ENCODE data around the gene PCED1A.

The PCED1A gene

DNA sequence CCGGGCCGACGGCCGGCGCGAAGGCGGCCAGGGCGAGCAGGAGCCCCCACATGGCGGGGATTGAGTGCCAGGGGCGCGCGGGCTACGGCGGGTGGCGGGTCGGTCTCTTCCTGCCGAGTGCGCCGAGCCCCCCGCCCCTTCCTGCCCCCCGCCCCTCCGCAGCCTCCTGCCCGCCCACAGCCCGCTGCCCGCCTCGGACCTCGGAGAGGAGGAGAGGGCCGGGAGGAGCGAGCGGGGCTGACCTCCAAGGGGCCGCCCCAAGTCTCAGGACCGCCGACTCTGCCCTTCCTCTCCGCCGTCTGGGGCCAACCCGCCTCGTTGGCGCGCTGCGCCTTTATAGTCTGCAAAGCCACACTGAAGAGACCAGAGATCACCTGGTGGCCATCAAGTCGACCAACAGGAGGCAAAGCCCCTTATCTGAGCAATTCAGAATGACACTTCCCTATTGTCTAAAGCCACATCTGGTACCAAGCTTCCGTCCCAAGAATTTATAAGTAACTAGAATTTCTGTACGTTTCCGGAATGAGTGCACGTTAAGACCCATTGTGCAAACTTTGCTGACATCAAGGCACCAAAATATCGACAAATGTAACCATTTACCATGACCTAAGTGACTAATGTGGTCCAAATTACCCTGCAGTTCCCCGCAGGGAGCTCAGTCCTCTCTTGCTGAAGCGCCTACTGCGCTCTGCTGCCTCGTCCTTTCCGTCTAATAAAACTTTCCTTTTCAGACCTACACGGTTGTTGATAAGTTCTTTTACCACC, 39.8 kb downstream of the PCED1A start, which contains the start of gene CPXM1:
Gene CPXM1, minus strand, starts transcription at position 107 of the 765 bp plus-strand sequence. Its CDS starts 55 bp downstream, at position 52.
- FAIRE-seq (peak; percentile 35), DNase-seq (ENCODE audit: insufficient read length, low spot score) (no peak)
- peak; percentile 46; the same call in 1 of the 2 replicates for TF ChIP-seq SPI1 (IDR thresholded peaks at IDR 0.05; ENCODE audit: low read depth, low read length)
- no peak for TF ChIP-seq POLR2A (IDR thresholded peaks at IDR 0.05; ENCODE audit: low read depth, low read length)

DNA sequence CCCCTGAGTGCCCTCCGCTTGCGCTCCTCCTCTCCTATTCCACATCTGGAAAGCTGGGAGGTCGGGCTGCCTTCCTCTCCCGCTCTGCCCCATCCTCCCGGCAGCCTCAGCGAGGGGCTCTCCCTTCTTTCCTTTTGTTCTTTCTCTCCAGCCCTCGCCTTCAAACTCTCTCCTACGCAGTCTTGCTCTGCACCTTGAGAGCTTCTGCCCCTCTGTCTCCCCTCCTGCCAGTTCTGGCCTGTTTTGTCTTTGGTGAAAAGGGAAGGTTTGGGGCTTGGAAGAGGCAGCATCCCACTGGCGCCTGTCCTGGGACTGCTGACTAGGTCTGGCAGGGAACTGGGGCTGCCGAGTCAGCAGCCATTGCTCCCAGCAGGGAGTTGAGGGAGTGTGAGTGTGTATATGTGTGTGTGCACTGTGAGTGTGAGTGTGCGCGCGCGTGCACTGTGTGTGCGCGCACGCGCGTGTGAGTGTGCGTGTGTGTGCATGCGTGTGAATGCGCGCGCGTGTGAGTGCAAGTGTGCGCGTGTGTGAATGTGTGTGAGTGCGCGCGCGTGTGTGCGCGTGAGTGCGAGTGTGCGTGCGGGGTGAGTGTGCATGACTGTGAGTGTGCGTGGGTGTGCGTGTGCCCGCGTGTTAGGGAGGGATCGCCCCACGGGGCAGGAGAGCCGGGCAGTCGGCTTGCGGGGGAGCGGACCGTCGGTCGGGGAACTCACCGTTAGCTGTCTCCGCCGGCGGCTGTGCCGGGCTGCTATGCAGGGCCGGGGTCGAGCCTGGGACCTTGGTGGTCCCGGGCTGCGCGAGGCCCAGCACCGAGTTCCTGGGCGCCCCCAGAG, 40.6 kb downstream of the PCED1A start:
- no peak for TF ChIP-seq POLR2AphosphoS5 (IDR thresholded peaks at IDR 0.05; ENCODE audit: low read depth, low read length)
- no peak for TF ChIP-seq TAF1 (IDR thresholded peaks at IDR 0.05; ENCODE audit: low read depth, low read length)
- TF ChIP-seq POU2F2 (IDR thresholded peaks at IDR 0.05; ENCODE audit: low read depth, low read length), result no peak
- TF ChIP-seq POLR2A (IDR thresholded peaks at IDR 0.05; ENCODE audit: low read depth, low read length), result no peak
- no peak for TF ChIP-seq SPI1 (IDR thresholded peaks at IDR 0.05; ENCODE audit: low read depth, low read length)
- no peak for TF ChIP-seq PAX5 (IDR thresholded peaks at IDR 0.05; ENCODE audit: insufficient read depth, low read length, severe bottlenecking)
- FAIRE-seq, result peak; percentile 98
- DNase-seq (ENCODE audit: insufficient read length, low spot score), result no peak

DNA sequence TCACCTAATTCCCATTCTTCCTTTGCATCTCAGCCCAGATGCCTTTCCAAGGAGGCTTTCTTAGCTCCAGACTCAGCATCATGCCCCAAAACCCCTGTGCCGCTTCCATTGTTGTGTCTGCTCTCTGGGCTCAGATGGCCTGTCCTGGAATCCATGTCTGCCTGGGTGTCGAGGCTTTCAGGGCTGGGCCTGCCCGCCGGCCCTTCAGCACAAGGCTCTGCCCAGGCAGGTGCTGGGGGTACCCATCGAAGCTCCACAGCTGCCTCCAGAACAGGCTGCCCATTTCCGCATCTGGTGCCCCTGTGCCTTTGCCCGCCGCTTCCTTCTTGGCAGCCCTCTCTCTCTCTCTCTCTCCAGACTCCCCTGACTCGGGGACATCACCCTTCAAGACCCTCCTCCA, 41.2 kb downstream of the PCED1A start:
- peak; percentile 26 for FAIRE-seq
- no peak for TF ChIP-seq TAF1 (IDR thresholded peaks at IDR 0.05; ENCODE audit: low read depth, low read length)
- no peak for TF ChIP-seq PAX5 (IDR thresholded peaks at IDR 0.05; ENCODE audit: insufficient read depth, low read length, severe bottlenecking)
- TF ChIP-seq POLR2AphosphoS5 (IDR thresholded peaks at IDR 0.05; ENCODE audit: low read depth, low read length), result no peak
- TF ChIP-seq SPI1 (IDR thresholded peaks at IDR 0.05; ENCODE audit: low read depth, low read length), result no peak
- DNase-seq (ENCODE audit: insufficient read length, low spot score), result no peak

DNA sequence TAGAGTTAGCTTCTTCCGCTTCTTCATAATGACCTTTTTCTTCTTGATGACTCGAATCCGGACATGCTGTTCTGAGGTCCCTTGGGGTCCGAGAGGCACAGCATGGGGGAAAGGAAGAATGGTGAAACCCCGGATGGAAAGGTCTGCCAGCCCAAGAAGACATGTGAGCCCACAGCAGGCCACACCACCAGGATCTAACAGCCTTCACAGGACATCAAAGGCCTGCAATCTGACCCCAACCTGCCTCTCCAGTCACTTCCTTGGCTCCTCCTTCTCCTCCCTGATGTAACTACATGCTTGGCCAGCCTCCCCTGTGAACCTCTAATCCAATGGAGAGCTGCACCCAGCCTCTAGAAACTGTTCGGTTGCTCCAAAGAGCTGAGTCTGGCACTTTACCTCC, 41.6 kb downstream of the PCED1A start:
- DNase-seq (ENCODE audit: insufficient read length, low spot score) (no peak), FAIRE-seq (no peak)
- no peak for TF ChIP-seq TAF1 (IDR thresholded peaks at IDR 0.05; ENCODE audit: low read depth, low read length)
- TF ChIP-seq POLR2AphosphoS5 (IDR thresholded peaks at IDR 0.05; ENCODE audit: low read depth, low read length), result no peak
- no peak for TF ChIP-seq SPI1 (IDR thresholded peaks at IDR 0.05; ENCODE audit: low read depth, low read length)
- no peak for TF ChIP-seq POLR2A (IDR thresholded peaks at IDR 0.05; ENCODE audit: low read depth, low read length)
- no peak for TF ChIP-seq PAX5 (IDR thresholded peaks at IDR 0.05; ENCODE audit: insufficient read depth, low read length, severe bottlenecking)
- TF ChIP-seq POU2F2 (IDR thresholded peaks at IDR 0.05; ENCODE audit: low read depth, low read length), result no peak

DNA sequence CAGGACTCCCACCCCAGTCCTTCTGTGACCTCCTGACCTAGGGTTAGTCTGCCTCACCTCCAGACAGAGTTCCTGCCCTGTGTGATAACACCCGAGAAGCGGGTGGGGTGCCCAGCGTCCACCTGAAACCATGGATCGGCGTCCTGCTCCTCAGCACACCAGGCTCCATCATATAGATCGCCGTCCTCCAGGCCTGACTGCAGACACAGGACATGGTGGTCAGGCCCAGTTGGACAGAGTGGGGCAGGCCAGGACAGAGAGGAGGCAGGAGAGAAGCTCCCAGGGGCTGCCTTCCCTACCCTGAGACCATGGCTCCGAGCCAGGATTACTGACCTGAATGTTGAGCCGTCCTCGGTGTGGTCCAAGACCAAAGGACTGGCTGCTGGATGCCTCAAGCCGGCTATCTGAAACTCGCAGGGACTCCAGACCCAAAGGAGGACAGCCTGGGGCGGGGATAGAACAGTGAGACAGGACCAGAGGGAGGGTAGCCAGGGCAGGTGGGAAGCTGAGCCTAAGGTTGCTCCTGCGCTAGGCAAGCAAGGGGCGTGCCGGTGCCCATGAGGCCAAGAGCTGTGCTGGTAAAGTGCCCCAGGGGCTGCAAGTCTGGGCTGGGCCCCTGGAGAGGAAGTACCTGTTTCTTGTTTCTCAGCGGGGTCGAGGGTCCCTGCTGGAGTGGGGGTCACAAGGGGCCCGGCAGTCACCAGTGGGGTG, 42.2 kb downstream of the PCED1A start:
- FAIRE-seq (no peak), DNase-seq (ENCODE audit: insufficient read length, low spot score) (no peak)
- TF ChIP-seq POLR2A (IDR thresholded peaks at IDR 0.05; ENCODE audit: low read depth, low read length) (no peak), SPI1 (IDR thresholded peaks at IDR 0.05; ENCODE audit: low read depth, low read length) (no peak), PAX5 (IDR thresholded peaks at IDR 0.05; ENCODE audit: insufficient read depth, low read length, severe bottlenecking) (no peak), POU2F2 (IDR thresholded peaks at IDR 0.05; ENCODE audit: low read depth, low read length) (no peak), TAF1 (IDR thresholded peaks at IDR 0.05; ENCODE audit: low read depth, low read length) (no peak), POLR2AphosphoS5 (IDR thresholded peaks at IDR 0.05; ENCODE audit: low read depth, low read length) (no peak)

DNA sequence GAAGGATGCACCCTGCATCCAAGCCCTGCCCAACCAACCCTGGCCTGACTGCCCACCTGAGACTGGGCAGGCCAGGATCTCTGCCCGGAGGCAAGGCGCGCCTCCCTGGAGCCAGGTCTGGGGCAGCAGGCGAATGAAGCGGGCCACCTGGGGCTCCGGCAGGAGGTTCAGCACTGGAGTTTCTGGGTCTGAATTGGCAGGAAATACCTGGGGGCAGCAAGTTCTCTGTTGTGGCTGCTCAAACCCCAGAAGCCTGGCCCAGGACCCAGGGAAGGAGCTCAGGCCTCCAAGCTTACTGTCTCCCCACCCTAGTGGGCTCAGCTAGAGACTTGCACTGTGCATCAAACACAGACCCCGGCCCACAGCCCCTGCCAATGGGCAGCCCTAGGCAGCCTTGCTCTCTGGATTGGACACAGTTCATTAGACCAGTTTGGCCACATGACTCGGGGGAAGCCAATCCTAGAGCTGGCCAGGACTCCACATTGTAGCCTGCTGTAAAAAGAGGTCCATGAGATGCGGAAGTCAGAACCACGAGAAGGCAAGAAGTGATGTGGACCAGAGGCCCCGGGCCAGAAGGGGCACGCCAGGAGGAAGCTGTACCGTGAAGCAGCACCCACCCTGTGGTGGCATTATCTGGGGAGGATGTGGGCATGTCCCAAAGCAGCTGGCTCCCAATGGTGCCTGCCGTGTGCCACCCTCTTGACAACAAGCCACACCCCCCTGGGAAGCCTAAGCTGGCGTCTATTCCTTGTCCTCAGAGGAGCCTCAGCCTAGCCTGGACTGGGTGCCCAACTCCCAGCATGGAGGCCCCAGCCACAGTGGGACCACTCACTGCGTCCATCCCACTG, 43.1 kb downstream of the PCED1A start:
- no peak for DNase-seq (ENCODE audit: insufficient read length, low spot score)
- TF ChIP-seq POLR2AphosphoS5 (IDR thresholded peaks at IDR 0.05; ENCODE audit: low read depth, low read length) (no peak), POLR2A (IDR thresholded peaks at IDR 0.05; ENCODE audit: low read depth, low read length) (no peak), PAX5 (IDR thresholded peaks at IDR 0.05; ENCODE audit: insufficient read depth, low read length, severe bottlenecking) (no peak), SPI1 (IDR thresholded peaks at IDR 0.05; ENCODE audit: low read depth, low read length) (no peak), POU2F2 (IDR thresholded peaks at IDR 0.05; ENCODE audit: low read depth, low read length) (no peak), TAF1 (IDR thresholded peaks at IDR 0.05; ENCODE audit: low read depth, low read length) (no peak)
- FAIRE-seq, result no peak

DNA sequence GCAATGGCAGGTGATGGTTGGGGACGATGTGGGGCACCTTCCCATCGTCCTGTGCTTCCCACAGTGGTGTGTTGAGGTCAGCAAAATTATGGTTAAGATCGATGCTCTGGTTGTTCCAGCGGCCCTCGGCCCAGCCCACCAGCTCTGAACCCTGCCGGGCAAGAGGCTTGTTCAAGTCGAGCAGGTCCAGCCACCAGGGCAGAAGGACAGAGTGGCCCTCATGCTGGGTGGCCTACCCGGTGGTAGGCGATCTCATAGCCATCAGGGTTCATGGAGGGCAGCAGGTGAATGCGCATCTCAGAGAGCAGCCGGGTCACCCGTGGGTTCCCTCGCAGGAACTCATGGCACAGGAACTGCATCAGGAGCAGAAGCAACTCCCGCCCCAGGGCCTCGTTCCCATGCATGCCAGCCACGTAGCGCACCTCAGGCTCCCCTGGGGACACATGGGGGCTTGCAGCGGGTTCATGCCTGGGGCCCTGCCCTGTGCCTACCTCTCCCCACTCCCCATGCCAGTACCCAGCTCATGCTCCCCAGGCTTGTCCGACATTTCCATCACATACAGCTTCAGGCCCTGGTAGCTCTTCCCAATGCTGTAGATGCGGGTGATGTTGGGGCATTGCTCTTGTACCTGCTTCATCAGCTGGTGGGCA, 44.3 kb downstream of the PCED1A start:
- no peak for TF ChIP-seq SPI1 (IDR thresholded peaks at IDR 0.05; ENCODE audit: low read depth, low read length)
- TF ChIP-seq POLR2AphosphoS5 (IDR thresholded peaks at IDR 0.05; ENCODE audit: low read depth, low read length), result no peak
- DNase-seq (ENCODE audit: insufficient read length, low spot score) (no peak), FAIRE-seq (no peak)

DNA sequence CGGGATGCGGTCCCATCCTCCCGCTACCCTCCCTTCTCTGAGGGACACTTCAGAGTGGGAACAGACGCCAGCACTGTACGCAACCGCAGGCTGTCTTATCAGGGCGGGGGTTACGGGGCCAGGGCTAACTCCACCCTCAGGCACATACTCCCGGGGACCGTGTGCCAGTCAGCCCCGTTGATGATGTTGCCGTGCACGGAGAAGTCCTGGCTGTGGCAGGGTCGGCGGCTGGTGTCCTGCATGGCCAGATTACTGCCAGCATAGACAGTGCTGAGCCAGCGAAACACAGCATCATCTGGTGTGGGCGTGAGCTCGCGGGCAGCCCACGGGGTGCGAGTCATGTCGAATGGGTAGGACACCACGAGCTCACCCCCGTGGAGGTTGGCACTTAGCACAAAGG, 45.0 kb downstream of the PCED1A start:
- FAIRE-seq (no peak), DNase-seq (ENCODE audit: insufficient read length, low spot score) (no peak)
- no peak for TF ChIP-seq POU2F2 (IDR thresholded peaks at IDR 0.05; ENCODE audit: low read depth, low read length)
- TF ChIP-seq POLR2AphosphoS5 (IDR thresholded peaks at IDR 0.05; ENCODE audit: low read depth, low read length), result no peak

Measured in GM12891 (cell line).